HepG2 (cell line): ENCODE results near the gene ETFA. TPM values are rescaled to one million over a fixed set of nuclear protein-coding genes. Genes with fewer than 3 reads are reported as not detected.

Source experiments
- ATAD3A ChIP-seq: sonication (generic); formaldehyde crosslinking; IDR thresholded peaks from 2 replicates; pipeline ENCODE4 v1.4.0; 2020; ENCODE audit warnings: missing genetic modification reagents
- ELF3 ChIP-seq: IDR thresholded peaks from 2 replicates; pipeline ENCODE4 v1.6.1; 2016; ENCODE audit warnings: missing genetic modification reagents, missing compliant biosample characterization
- FOXO4 ChIP-seq: sonication (generic); formaldehyde crosslinking; conservative IDR thresholded peaks from 2 replicates; pipeline ENCODE4 v1.8.1; 2023; ENCODE audit warnings: missing genetic modification reagents
- JUN ChIP-seq: sonication (generic); formaldehyde crosslinking; IDR thresholded peaks from 2 replicates; pipeline ENCODE4 v1.4.0; 2020; ENCODE audit warnings: mild to moderate bottlenecking, missing genetic modification reagents
- MEIS1 ChIP-seq: sonication (generic); formaldehyde crosslinking; IDR thresholded peaks from 2 replicates; pipeline ENCODE4 v1.9.0; 2021; ENCODE audit warnings: mild to moderate bottlenecking, missing genetic modification reagents, moderate library complexity, borderline replicate concordance
- PHB2 ChIP-seq: fragments of 450-650 bp; IDR thresholded peaks from 2 replicates; pipeline ENCODE4 v1.6.1; 2018; ENCODE audit not compliant: partially characterized antibody
- RBFOX2 ChIP-seq: fragments of 200-400 bp; formaldehyde crosslinking; IDR thresholded peaks from 2 replicates; pipeline ENCODE4 v1.6.1; 2017; ENCODE audit warnings: low read depth, mild to moderate bottlenecking, low read length
- RXRA ChIP-seq: sonication (generic); formaldehyde crosslinking; IDR thresholded peaks from 2 replicates; pipeline ENCODE4 v1.5.1; 2020; ENCODE audit warnings: missing genetic modification reagents
- SATB2 ChIP-seq: sonication (generic); formaldehyde crosslinking; IDR thresholded peaks from 2 replicates; pipeline ENCODE4 v1.5.0; 2020; ENCODE audit warnings: missing genetic modification reagents
- SMC3 ChIP-seq: IDR thresholded peaks from 2 replicates; pipeline ENCODE4 v1.6.1; 2011; ENCODE audit warnings: low read length, improper control_type of control experiment
- TBX2 ChIP-seq: sonication (generic); formaldehyde crosslinking; IDR thresholded peaks from 2 replicates; pipeline ENCODE4 v1.5.0; 2020; ENCODE audit warnings: missing genetic modification reagents, mild to moderate bottlenecking, borderline replicate concordance
- ZBTB43 ChIP-seq: sonication (generic); formaldehyde crosslinking; conservative IDR thresholded peaks from 2 replicates; pipeline ENCODE4 v1.4.0; 2020; ENCODE audit warnings: missing genetic modification reagents
- ZNF350 ChIP-seq: sonication (generic); formaldehyde crosslinking; IDR thresholded peaks from 2 replicates; pipeline ENCODE4 v1.4.0; 2020; ENCODE audit warnings: mild to moderate bottlenecking, low read depth, missing genetic modification reagents, borderline replicate concordance
- ZNF740 ChIP-seq: sonication (generic); formaldehyde crosslinking; IDR thresholded peaks from 2 replicates; pipeline ENCODE4 v1.4.0; 2020; ENCODE audit warnings: missing genetic modification reagents
- ZNF766 ChIP-seq: sonication (generic); formaldehyde crosslinking; IDR thresholded peaks from 2 replicates; pipeline ENCODE4 v1.5.0; 2020; ENCODE audit warnings: missing genetic modification reagents, borderline replicate concordance
- polyA plus RNA-seq, 8 experiments: library from polyadenylated mRNA; depleted of rRNA in 3 of 8; stranded (reverse) in 7 of 8; unstranded in 1 of 8; fragments of >200 nt; fragmentation: Illumina TruSeq in 4 of 8; extraction: Trizol in 4 of 8; gene quantifications; 2 replicates each; pipeline versions ENCODE4 v1.2.1 to v1.2.3, GENCODE V29; 2011 to 2016; ENCODE audit warnings: low read depth in 4 of 8, missing spikeins in 1 of 8, mixed read lengths in 1 of 8; ENCODE audit not compliant: insufficient read depth in 1 of 8
- total RNA-seq, 5 experiments: library from RNA; depleted of rRNA; stranded (reverse); fragments of >200 nt; fragmentation: Illumina TruSeq; extraction: Trizol; gene quantifications; 2 replicates each; pipeline ENCODE4 v1.2.3, GENCODE V29; 2016; ENCODE audit warnings: low read depth in 1 of 5
- TF ChIP-seq, protein P1 (sequence below): sonication (generic); formaldehyde crosslinking; conservative IDR thresholded peaks from 2 replicates; pipeline ENCODE4 v1.8.0; 2022; ENCODE audit warnings: mild to moderate bottlenecking, moderate library complexity, missing genetic modification reagents
- TF ChIP-seq, protein P2 (sequence below): IDR thresholded peaks from 2 replicates; pipeline ENCODE4 v1.6.1; 2016; ENCODE audit warnings: low read depth, missing genetic modification reagents, missing compliant biosample characterization

Gene ETFA
- total and polyA plus RNA-seq, 2 of the 13 experiments (the other 11 are each of a cell fraction or from before 2014, with no cell fraction given), result 291 to 396 TPM

GRCh38 chr15:76311100-76311953, at the start of gene ETFA (continued):
- no peak for TF ChIP-seq FOXO4 (CRISPR knock-in tag)
- TF ChIP-seq ZBTB43 (CRISPR knock-in tag), result no peak
- TF ChIP-seq JUN, result 0 out of 2 replicates have a peak, but pooled peaks have one; percentile 46
- TF ChIP-seq SATB2, result no peak
- TF ChIP-seq, protein P1, sequence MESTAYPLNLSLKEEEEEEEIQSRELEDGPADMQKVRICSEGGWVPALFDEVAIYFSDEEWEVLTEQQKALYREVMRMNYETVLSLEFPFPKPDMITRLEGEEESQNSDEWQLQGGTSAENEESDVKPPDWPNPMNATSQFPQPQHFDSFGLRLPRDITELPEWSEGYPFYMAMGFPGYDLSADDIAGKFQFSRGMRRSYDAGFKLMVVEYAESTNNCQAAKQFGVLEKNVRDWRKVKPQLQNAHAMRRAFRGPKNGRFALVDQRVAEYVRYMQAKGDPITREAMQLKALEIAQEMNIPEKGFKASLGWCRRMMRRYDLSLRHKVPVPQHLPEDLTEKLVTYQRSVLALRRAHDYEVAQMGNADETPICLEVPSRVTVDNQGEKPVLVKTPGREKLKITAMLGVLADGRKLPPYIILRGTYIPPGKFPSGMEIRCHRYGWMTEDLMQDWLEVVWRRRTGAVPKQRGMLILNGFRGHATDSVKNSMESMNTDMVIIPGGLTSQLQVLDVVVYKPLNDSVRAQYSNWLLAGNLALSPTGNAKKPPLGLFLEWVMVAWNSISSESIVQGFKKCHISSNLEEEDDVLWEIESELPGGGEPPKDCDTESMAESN (CRISPR knock-in tag), result peak; percentile 77
- TF ChIP-seq ZNF350 (CRISPR knock-in tag), result peak; percentile 84
- TF ChIP-seq SMC3, result no peak
- TF ChIP-seq ZNF766 (CRISPR knock-in tag), result peak; percentile 47; the same call in 1 of the 2 replicates
- TF ChIP-seq TBX2 (CRISPR knock-in tag), result peak; percentile 93
- peak; percentile 99 for TF ChIP-seq RXRA (CRISPR knock-in tag)
- TF ChIP-seq MEIS1 (CRISPR knock-in tag), result peak; percentile 47; the same call in 1 of the 2 replicates
- no peak for TF ChIP-seq ZNF740 (CRISPR knock-in tag)
- TF ChIP-seq RBFOX2, result peak; percentile 98
- TF ChIP-seq ATAD3A, result no peak
- TF ChIP-seq, protein P2, sequence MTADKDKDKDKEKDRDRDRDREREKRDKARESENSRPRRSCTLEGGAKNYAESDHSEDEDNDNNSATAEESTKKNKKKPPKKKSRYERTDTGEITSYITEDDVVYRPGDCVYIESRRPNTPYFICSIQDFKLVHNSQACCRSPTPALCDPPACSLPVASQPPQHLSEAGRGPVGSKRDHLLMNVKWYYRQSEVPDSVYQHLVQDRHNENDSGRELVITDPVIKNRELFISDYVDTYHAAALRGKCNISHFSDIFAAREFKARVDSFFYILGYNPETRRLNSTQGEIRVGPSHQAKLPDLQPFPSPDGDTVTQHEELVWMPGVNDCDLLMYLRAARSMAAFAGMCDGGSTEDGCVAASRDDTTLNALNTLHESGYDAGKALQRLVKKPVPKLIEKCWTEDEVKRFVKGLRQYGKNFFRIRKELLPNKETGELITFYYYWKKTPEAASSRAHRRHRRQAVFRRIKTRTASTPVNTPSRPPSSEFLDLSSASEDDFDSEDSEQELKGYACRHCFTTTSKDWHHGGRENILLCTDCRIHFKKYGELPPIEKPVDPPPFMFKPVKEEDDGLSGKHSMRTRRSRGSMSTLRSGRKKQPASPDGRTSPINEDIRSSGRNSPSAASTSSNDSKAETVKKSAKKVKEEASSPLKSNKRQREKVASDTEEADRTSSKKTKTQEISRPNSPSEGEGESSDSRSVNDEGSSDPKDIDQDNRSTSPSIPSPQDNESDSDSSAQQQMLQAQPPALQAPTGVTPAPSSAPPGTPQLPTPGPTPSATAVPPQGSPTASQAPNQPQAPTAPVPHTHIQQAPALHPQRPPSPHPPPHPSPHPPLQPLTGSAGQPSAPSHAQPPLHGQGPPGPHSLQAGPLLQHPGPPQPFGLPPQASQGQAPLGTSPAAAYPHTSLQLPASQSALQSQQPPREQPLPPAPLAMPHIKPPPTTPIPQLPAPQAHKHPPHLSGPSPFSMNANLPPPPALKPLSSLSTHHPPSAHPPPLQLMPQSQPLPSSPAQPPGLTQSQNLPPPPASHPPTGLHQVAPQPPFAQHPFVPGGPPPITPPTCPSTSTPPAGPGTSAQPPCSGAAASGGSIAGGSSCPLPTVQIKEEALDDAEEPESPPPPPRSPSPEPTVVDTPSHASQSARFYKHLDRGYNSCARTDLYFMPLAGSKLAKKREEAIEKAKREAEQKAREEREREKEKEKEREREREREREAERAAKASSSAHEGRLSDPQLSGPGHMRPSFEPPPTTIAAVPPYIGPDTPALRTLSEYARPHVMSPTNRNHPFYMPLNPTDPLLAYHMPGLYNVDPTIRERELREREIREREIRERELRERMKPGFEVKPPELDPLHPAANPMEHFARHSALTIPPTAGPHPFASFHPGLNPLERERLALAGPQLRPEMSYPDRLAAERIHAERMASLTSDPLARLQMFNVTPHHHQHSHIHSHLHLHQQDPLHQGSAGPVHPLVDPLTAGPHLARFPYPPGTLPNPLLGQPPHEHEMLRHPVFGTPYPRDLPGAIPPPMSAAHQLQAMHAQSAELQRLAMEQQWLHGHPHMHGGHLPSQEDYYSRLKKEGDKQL, result no peak
- TF ChIP-seq PHB2, result no peak
- TF ChIP-seq ELF3 (CRISPR knock-in tag), result peak; percentile 86
